ENCODE data around the gene STAC3. TPM values are rescaled to one million over a fixed set of nuclear protein-coding genes. Genes with fewer than 3 reads are reported as not detected.

Gene STAC3
- total and polyA plus RNA-seq, 10 of the 15 experiments (the other 5 are each of a cell fraction or from before 2014, with no cell fraction given): 0.49 to 9.9 (median 3.8) TPM

- Histone ChIP-seq H3K9ac (ENCODE audit: control insufficient read depth, insufficient read depth, low read length) (no peak overlapping the region), H3K79me2 (ENCODE audit: control insufficient read depth, insufficient read depth, low read length) (no peaks in the 10 kb centered on the region), H3K27ac (ENCODE audit: control insufficient read depth, insufficient read depth) (no peak overlapping the region), H3K4me3 (no peak overlapping the region), H3K4me2 (ENCODE audit: control insufficient read depth, insufficient read depth) (peak overlapping the region; percentile 88; the same call in 1 of the 2 replicates), H3K4me1 (ENCODE audit: control insufficient read depth, insufficient read depth, low read length) (peaks cover 50% of the 10 kb centered on the region), H3K9me3 (replicated peaks; ENCODE audit: control insufficient read depth, insufficient read depth, low read length) (no peaks in the 10 kb centered on the region), H3K27me3 (replicated peaks in 1 of 2; ENCODE audit: control insufficient read depth in 2 of 2, insufficient read depth in 2 of 2, low read length in 1 of 2) (peaks cover 5 to 8% of the 10 kb centered on the region in 2 experiments; a peak in 3 of 4 replicates), H2AFZ (ENCODE audit: control insufficient read depth, low read depth, low read length) (no peak overlapping the region), H3K36me3 (ENCODE audit: control insufficient read depth in 2 of 2, insufficient read depth in 2 of 2, low read length in 1 of 2) (no peaks in the 10 kb centered on the region), H4K20me1 (ENCODE audit: control insufficient read depth, insufficient read depth) (peaks cover 2% of the 10 kb centered on the region; the same call in 1 of the 2 replicates)
- SMC1A ChIA-PET (ENCODE audit: uncharacterized antibody, unreplicated experiment): interaction anchor here (1.0 to 8.1 kb wide), 6 partner anchors 13 to 218 kb away, joined by 3 to 55 read pairs (median 4); partner anchors contain the start of genes INHBE and SHMT2
- no TSS peak for BruUV-seq (replicated peaks)
- RAD21 ChIA-PET (ENCODE audit: unreplicated experiment): interaction anchor here (0.8 to 14.4 kb wide), 13 partner anchors 11 to 221 kb away, joined by 3 to 85 read pairs (median 4); partner anchors contain the start of genes GLI1, INHBE, NXPH4 and SHMT2
- no peak for FAIRE-seq
- WGBS (ENCODE audit: insufficient coverage, insufficient replicate concordance, low lambda C conversion rate, missing lambda C conversion rate): 12% methylated on average over 13 of the region's 18 CpGs
- in situ Hi-C loops (cut with MboI) (no loop called here), intact Hi-C loops (cut with micrococcal nuclease; ENCODE audit: unreplicated experiment) (loop anchor here (2.0 to 5.0 kb wide), 2 partner anchors 60 to 120 kb away; no protein-coding TSS in a partner anchor)
- TF ChIP-seq E2F4 (IDR thresholded peaks at IDR 0.05; ENCODE audit: low read depth, low read length) (no peak), FOXM1 (IDR thresholded peaks at IDR 0.05; ENCODE audit: low read depth, low read length) (no peak)
- DNase-seq (ENCODE audit: low read depth, low spot score): no peak
- ATAC-seq: no peak
- POLR2A ChIA-PET: interaction anchor here (0.6 to 1.8 kb wide), 5 partner anchors 12 to 559 kb away, joined by 3 to 12 read pairs (median 4); partner anchors contain the start of gene SHMT2
- CTCF ChIA-PET: interaction anchor here (0.8 to 10.7 kb wide), 32 partner anchors 9 to 476 kb away, joined by 3 to 271 read pairs (median 5); partner anchors contain the start of genes INHBE, LRP1, SHMT2 and STAC3
Observed at GRCh38 chr12:57242329-57242690, 8.7 kb downstream of the STAC3 start.

Measured in GM12878 (cell line).